NCI-H2227 (cell line): Measurements from ENCODE around the gene ASPG.

Experiments
- DNase-seq: peaks from one replicate; lab custom pipeline; 2025; ENCODE audit not compliant: unreplicated experiment; lab: John Stamatoyannopoulos, UW

ASPG gene

GRCh38 chr14:104116288-104116755 lies 30.8 kb downstream of the ASPG start:
- DNase-seq, result no peak

GRCh38 chr14:104116756-104117340 lies 31.3 kb downstream of the ASPG start:
- no peak for DNase-seq

- DNase-seq, result no peak
Measured at GRCh38 chr14:104117341-104118005, 32.0 kb downstream of the ASPG start.

- no peak for DNase-seq
Measured at GRCh38 chr14:104118006-104118844, 32.7 kb downstream of the ASPG start.

GRCh38 chr14:104119119-104119487 lies 33.6 kb downstream of the ASPG start:
- DNase-seq, result no peak

GRCh38 chr14:104119488-104120251 lies 34.2 kb downstream of the ASPG start:
- DNase-seq, result no peak

- no peak for DNase-seq
Measured at GRCh38 chr14:104120281-104120741, 34.8 kb downstream of the ASPG start.

- DNase-seq, result no peak
Measured at GRCh38 chr14:104121142-104121541, 35.6 kb downstream of the ASPG start.

GRCh38 chr14:104123879-104124278 lies 38.4 kb downstream of the ASPG start:
- DNase-seq, result no peak

- DNase-seq, result no peak
Measured at GRCh38 chr14:104125011-104125410, 39.5 kb downstream of the ASPG start.

- no peak for DNase-seq
Measured at GRCh38 chr14:104126753-104127152, 41.3 kb downstream of the ASPG start.

- no peak for DNase-seq
Measured at GRCh38 chr14:104128981-104129380, 43.5 kb downstream of the ASPG start.

GRCh38 chr14:104129556-104129955 lies 44.1 kb downstream of the ASPG start:
- no peak for DNase-seq

- peak; percentile 42 for DNase-seq
Measured at GRCh38 chr14:104130974-104131651, 45.6 kb downstream of the ASPG start.

- DNase-seq, result no peak
Measured at GRCh38 chr14:104131968-104132732, 46.6 kb downstream of the ASPG start.

GRCh38 chr14:104132981-104133380 lies 47.5 kb downstream of the ASPG start:
- no peak for DNase-seq

- DNase-seq, result no peak
Measured at GRCh38 chr14:104133496-104133895, 48.0 kb downstream of the ASPG start.

- DNase-seq, result peak; percentile 21
Measured at GRCh38 chr14:104134061-104134965, 48.8 kb downstream of the ASPG start.
